SH-SY5Y (cell line): ENCODE data around the gene IDH3A.

ENCODE experiments used
- GATA2 ChIP-seq: IDR thresholded peaks from 2 replicates; pipeline ENCODE4 v1.6.1; 2011; ENCODE audit warnings: mild to moderate bottlenecking, low read depth, low read length
- GATA3 ChIP-seq: IDR thresholded peaks from 2 replicates; pipeline ENCODE4 v1.6.1; 2011; ENCODE audit warnings: low read depth, mild to moderate bottlenecking, low read length, moderate library complexity

Gene IDH3A

DNA sequence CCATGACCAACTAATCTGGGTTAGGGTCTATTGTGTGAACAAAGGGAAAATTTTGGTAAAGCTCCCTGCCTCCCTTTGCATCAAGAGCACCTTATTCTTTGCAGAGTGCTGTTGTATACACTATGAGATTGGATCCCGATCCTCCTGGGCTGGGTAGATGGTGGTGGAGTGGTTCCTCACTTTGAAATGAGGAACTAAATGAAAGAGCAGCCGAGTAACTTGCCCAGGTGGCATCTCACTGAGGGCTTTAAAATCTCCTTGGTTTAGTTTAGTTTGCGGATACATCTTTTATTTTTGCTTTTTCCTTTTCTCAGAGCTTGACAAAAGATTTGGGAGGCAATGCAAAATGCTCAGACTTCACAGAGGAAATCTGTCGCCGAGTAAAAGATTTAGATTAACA lies 19.4 kb downstream of the IDH3A start:
- TF ChIP-seq GATA2, result no peak
- TF ChIP-seq GATA3, result no peak

DNA sequence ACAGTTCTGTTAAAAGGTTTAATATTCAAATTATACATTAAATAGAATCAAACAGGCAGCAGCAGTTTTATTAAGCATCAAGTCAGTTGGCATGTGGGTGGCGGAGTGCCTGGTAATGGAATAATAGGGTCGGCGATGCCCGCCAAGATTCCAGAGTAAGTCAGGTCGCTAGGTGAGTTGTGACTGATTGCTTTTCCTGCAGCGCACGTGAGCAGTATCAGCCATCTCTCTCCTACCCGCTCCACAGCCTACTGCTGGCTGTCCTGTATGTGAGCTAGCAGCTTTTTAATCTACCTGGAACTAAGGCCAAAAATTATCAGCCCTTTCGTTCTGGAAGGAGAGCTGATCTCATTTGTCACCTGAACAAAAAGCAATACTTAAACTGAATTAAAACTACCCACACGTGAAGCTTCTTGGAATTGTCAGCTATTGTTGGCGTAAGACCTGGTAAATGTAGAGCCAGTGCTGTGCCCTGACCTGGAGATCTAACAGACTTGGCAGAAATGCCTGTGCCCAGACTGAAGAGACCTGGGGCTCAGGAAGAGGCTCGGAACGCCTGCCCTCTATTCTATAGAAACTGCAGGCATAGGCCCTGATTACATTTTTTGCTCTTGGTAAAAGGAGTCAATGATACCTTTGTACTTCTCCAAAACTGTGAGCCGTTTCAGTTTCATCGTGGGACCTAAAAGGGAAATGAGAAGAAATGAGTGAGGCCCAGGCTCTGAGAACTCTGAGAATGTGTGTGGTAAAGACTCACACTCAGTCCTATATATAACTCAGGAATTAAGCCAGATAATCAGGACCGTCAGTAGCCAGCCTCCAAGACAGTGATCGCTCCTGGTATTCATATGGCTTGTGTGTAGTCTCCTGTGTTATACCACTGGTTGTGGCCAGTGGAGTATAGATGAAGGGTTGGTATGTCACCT lies 21.9 kb downstream of the IDH3A start:
- TF ChIP-seq GATA2, result no peak
- TF ChIP-seq GATA3, result no peak

GRCh38 chr15:78171864-78172472 lies 22.8 kb downstream of the IDH3A start:
- TF ChIP-seq GATA2 (no peak), GATA3 (no peak)

DNA sequence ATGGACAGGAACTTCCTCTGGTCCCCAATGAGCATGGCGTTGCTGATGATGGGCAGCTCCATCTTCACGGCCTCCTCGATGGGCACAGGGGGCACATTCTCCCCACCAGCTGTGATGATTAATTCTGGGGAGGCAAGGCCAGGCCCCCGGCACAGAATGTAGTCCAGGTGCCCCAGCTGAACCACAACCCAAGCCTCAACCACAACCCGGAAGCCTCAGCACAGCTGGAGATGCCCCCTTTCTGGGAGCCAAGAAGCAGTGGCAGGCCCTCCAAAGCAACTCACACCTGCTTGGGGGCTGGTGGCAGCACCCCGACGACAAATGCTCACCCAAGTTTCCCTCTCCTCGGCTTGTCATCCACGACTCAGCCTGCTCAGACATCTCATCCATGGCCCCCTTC lies 25.2 kb downstream of the IDH3A start:
- TF ChIP-seq GATA3, result no peak
- TF ChIP-seq GATA2, result no peak

GRCh38 chr15:78175330-78175729 lies 26.2 kb downstream of the IDH3A start:
- no peak for TF ChIP-seq GATA3
- no peak for TF ChIP-seq GATA2

- TF ChIP-seq GATA3 (no peak), GATA2 (no peak)
Measured at GRCh38 chr15:78177447-78177873, 28.3 kb downstream of the IDH3A start.

GRCh38 chr15:78178064-78178463 lies 28.9 kb downstream of the IDH3A start:
- no peak for TF ChIP-seq GATA3
- TF ChIP-seq GATA2, result no peak

- TF ChIP-seq GATA2 (no peak), GATA3 (no peak)
Measured at GRCh38 chr15:78179286-78179840, 30.2 kb downstream of the IDH3A start.

DNA sequence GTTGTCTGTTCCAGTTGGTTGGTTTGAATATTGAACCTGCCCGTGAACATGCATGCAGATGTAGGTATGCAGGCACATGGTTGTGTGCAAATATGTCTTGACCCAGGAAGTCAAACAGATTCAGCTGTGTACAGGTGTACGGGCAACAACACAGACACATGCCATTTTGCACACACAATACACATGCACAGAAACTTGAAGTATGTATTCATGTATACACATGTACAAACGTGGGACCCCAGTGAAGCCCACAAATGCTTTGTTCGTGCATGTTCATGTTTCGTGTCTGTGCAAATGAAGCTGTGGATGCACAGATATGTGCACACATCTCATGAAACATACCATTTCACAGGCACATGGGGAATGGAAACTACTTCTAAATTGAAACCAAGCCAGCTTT lies 30.7 kb downstream of the IDH3A start:
- TF ChIP-seq GATA3, result no peak
- TF ChIP-seq GATA2, result no peak

DNA sequence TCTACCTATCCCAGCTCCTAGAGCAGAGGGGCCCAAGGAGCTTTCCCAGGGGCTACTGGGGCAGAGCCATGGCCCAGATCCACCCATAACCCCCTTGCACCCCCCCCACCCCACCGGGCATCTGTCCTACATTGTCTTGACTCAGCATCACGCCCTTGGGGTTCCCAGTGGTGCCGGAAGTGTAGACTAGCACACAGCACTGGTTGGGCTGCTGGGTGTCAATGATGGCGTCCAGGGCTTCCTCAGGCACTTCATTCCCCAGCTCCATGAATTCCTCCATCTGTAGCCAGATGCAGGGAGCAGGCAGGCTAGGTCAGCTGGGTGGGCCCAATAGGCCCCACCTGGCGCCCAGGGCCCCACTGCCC lies 33.2 kb downstream of the IDH3A start:
- no peak for TF ChIP-seq GATA2
- no peak for TF ChIP-seq GATA3

DNA sequence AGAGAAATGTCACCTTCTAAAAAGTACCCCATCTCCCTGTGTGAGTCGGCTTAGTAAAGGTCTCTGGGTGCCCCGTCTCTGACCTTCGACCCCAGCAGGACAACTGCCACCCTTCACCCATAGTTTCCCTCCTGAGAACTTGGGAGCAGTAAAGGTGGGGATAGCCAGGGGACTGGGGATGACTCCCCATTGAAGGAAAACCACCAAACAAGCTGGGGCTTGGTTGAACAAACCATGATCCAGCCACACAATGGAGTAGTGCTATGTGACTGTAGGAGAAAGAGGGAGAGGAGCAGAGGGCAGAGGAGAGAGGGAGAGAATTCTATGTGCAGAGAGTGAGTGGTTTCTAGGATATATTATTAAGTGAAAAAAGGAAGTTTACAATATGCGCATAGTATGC lies 33.7 kb downstream of the IDH3A start:
- TF ChIP-seq GATA3 (no peak), GATA2 (no peak)

GRCh38 chr15:78192826-78193594 lies 43.8 kb downstream of the IDH3A start:
- no peak for TF ChIP-seq GATA3
- TF ChIP-seq GATA2, result no peak

- TF ChIP-seq GATA2 (no peak), GATA3 (no peak)
Measured at GRCh38 chr15:78193731-78194567, 44.8 kb downstream of the IDH3A start.

DNA sequence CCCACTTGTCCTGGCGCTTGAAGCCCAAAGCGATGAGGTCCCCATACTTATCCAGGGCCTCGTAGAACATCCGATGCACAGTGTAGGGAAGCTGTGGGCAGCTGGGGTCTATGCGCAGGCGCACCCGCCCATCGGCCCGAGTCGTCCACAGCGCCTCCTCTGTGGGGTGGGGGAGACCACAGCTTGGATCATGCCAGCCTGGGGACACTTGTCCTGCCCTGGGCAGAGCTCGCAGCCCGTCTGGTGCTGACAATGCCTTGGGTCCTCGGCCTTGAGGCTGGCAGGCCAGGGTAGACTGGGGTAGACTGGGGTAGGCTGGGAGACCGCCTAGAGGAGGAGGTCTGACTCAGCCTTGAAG lies 45.4 kb downstream of the IDH3A start:
- no peak for TF ChIP-seq GATA2
- no peak for TF ChIP-seq GATA3
